ENCODE measurements around the gene TMEM178B.

Gene TMEM178B

DNA sequence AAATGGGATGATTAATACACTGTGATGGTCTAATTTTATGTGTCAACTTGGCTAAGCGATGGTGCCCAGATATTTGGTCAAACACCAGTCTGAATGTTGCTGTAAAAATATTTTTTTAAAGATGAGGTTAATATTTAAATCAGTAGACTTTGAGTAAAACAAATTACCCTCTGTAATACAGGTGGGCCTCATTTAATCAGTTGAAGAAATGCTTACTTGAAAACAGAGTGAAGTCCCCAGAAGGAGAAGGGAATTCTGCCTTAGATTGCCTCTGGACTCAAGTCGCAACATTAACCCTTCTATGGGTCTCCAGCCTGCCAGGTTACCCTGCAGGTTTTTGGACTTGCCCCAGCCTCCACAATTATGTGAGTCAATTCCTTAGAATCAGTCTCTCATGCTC is 427.6 kb downstream of the TMEM178B start:
- Histone ChIP-seq H3K4me3 (IDR thresholded peaks at IDR 0.05; ENCODE audit: insufficient read depth, low read depth, low read length) (no peak overlapping the region), H3K27ac (no peak overlapping the region)
- TF ChIP-seq, protein P1, sequence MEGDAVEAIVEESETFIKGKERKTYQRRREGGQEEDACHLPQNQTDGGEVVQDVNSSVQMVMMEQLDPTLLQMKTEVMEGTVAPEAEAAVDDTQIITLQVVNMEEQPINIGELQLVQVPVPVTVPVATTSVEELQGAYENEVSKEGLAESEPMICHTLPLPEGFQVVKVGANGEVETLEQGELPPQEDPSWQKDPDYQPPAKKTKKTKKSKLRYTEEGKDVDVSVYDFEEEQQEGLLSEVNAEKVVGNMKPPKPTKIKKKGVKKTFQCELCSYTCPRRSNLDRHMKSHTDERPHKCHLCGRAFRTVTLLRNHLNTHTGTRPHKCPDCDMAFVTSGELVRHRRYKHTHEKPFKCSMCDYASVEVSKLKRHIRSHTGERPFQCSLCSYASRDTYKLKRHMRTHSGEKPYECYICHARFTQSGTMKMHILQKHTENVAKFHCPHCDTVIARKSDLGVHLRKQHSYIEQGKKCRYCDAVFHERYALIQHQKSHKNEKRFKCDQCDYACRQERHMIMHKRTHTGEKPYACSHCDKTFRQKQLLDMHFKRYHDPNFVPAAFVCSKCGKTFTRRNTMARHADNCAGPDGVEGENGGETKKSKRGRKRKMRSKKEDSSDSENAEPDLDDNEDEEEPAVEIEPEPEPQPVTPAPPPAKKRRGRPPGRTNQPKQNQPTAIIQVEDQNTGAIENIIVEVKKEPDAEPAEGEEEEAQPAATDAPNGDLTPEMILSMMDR (conservative IDR thresholded peaks at IDR 0.05; ENCODE audit: low read depth, low read length), result no peak

DNA sequence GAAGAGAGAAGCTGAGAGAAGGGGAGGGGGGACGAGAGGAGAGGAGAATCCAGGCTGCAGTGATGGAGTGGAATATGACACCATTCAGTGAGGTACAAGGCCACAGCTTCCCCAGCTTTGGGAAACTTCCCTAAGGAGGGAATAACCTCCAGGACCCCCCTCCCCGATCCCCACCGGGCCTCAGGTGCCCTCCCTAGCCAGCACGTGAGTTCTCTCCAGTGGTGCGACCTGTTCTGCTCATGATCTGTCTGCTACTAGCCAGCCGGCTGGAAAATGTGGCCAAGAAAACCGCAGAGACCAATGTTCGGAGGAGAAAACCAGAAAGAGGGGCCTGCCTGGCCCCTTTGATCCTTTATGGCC is 437.4 kb downstream of the TMEM178B start:
- Histone ChIP-seq H3K4me3 (IDR thresholded peaks at IDR 0.05; ENCODE audit: insufficient read depth, low read depth, low read length) (no peak overlapping the region), H3K27me3 (ENCODE audit: insufficient read depth, low read depth) (no peaks in the 10 kb centered on the region)

More for the DNA sequence above, 427.6 kb downstream of the TMEM178B start:
- H3K36me3 ChIP-seq (ENCODE audit: insufficient read depth), result no peaks in the 10 kb centered on the region
- no peak overlapping the region for H3K9ac ChIP-seq
- no peaks in the 10 kb centered on the region for H3K27me3 ChIP-seq (ENCODE audit: insufficient read depth, low read depth)
- no peak overlapping the region for H2AFZ ChIP-seq (ENCODE audit: low read depth)
- H3K79me2 ChIP-seq (ENCODE audit: insufficient read depth, low read depth), result no peaks in the 10 kb centered on the region
- H3K4me1 ChIP-seq (ENCODE audit: low read depth, poor library complexity, severe bottlenecking), result no peaks in the 10 kb centered on the region
- no peaks in the 10 kb centered on the region for H4K20me1 ChIP-seq (ENCODE audit: insufficient read depth)
- no peak overlapping the region for H3K4me2 ChIP-seq

DNA sequence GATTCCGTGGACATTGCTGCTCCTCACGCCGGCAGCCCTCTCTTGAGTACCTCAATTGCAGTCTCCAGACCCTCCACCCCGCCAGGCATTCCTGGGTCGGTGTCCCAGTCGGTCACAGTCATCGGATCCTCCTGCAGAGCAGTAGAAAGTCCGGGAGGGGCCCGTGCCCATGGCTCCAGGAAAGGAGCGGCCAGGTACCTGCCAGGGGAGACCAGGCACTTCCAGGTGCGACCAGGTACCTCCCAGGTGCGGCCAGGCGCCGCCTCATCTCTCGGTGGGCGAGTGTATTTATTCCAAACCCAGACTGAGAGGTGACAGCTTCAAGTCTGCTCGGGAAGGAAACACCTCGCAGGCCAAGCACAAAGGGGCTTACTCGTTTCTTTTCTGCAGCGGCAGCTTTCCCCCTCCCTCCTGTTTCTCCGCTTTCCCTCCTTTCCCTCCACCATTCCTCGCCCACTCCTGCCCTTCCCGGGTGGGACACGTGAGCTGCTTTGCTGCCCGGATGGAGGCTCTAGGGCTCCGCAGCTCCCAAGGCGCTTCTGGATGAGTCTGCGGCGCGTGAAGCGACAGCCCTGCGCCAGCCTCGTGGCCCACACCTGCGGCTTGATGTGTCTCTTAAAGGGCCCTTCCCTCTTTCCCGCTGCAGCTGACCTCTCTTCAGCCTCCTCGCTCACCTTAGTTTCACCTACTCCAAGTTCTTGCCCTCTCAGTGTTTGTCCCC is 438.0 kb downstream of the TMEM178B start:
- H2AFZ ChIP-seq (ENCODE audit: low read depth), result no peak overlapping the region
- no peak overlapping the region for H3K4me3 ChIP-seq (IDR thresholded peaks at IDR 0.05; ENCODE audit: insufficient read depth, low read depth, low read length)
- TF ChIP-seq, protein P1 (conservative IDR thresholded peaks at IDR 0.05; ENCODE audit: low read depth, low read length), result no peak
- no peaks in the 10 kb centered on the region for H3K36me3 ChIP-seq (ENCODE audit: insufficient read depth)
- no peaks in the 10 kb centered on the region for H3K27me3 ChIP-seq (ENCODE audit: insufficient read depth, low read depth)
- no peak overlapping the region for H3K9ac ChIP-seq
- no peaks in the 10 kb centered on the region for H3K4me1 ChIP-seq (ENCODE audit: low read depth, poor library complexity, severe bottlenecking)
- no peaks in the 10 kb centered on the region for H3K79me2 ChIP-seq (ENCODE audit: insufficient read depth, low read depth)
- H4K20me1 ChIP-seq (ENCODE audit: insufficient read depth), result no peaks in the 10 kb centered on the region
- H3K27ac ChIP-seq, result no peak overlapping the region
- H3K4me2 ChIP-seq, result no peak overlapping the region

More for the DNA sequence above, 437.4 kb downstream of the TMEM178B start:
- H3K4me1 ChIP-seq (ENCODE audit: low read depth, poor library complexity, severe bottlenecking), result no peaks in the 10 kb centered on the region
- TF ChIP-seq, protein P1 (conservative IDR thresholded peaks at IDR 0.05; ENCODE audit: low read depth, low read length), result no peak
- no peaks in the 10 kb centered on the region for H3K36me3 ChIP-seq (ENCODE audit: insufficient read depth)
- H4K20me1 ChIP-seq (ENCODE audit: insufficient read depth), result no peaks in the 10 kb centered on the region
- no peak overlapping the region for H3K9ac ChIP-seq
- no peak overlapping the region for H2AFZ ChIP-seq (ENCODE audit: low read depth)
- no peak overlapping the region for H3K4me2 ChIP-seq
- H3K79me2 ChIP-seq (ENCODE audit: insufficient read depth, low read depth), result no peaks in the 10 kb centered on the region
- no peak overlapping the region for H3K27ac ChIP-seq

DNA sequence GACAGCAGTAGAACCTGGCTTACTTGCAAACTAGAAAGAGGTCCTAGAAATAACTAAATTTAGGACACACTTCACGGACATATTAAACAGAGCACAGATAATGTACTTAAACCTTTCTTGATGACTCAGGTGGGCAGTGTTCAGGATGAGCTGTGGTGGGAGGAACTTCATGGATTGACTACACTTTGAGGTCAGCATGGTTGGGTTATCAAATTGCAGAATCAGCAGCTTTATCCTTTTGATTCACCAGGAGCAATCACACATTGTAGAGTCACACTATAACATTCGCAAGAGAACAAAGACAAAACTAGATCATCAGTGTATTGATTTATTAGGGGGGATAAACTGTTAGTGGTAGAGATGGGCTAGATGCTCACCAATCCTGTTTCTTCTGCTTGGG is 438.7 kb downstream of the TMEM178B start:
- Histone ChIP-seq H3K79me2 (ENCODE audit: insufficient read depth, low read depth) (no peaks in the 10 kb centered on the region), H3K4me3 (IDR thresholded peaks at IDR 0.05; ENCODE audit: insufficient read depth, low read depth, low read length) (no peak overlapping the region), H3K36me3 (ENCODE audit: insufficient read depth) (no peaks in the 10 kb centered on the region), H3K4me1 (ENCODE audit: low read depth, poor library complexity, severe bottlenecking) (peaks cover 2% of the 10 kb centered on the region), H3K27me3 (ENCODE audit: insufficient read depth, low read depth) (no peaks in the 10 kb centered on the region), H4K20me1 (ENCODE audit: insufficient read depth) (no peaks in the 10 kb centered on the region), H2AFZ (ENCODE audit: low read depth) (no peak overlapping the region), H3K4me2 (no peak overlapping the region), H3K27ac (no peak overlapping the region), H3K9ac (no peak overlapping the region)
- TF ChIP-seq, protein P1 (conservative IDR thresholded peaks at IDR 0.05; ENCODE audit: low read depth, low read length), result no peak
